ENCODE measurements around the gene FBLN1. TPM values are rescaled to one million over a fixed set of nuclear protein-coding genes. Genes with fewer than 3 reads are reported as not detected.

The FBLN1 gene
- total RNA-seq, 1 donor from 2014 or later = 18.2 TPM

GRCh38 chr22:45631140-45631840 is 128.6 kb downstream of the FBLN1 start:
- FAIRE-seq (no peak), DNase-seq (ENCODE audit: low read depth) (no peak)
- H3K36me3 ChIP-seq (ENCODE audit: control insufficient read depth, insufficient read depth, low read length) = no peaks in the 10 kb centered on the region
- no peak overlapping the region for H3K4me3 ChIP-seq (ENCODE audit: low read depth, low read length)
- no peak for TF ChIP-seq CTCF (IDR thresholded peaks at IDR 0.05; ENCODE audit: insufficient read depth, low read length, severe bottlenecking)
- peaks cover 3% of the 10 kb centered on the region for H3K27me3 ChIP-seq (ENCODE audit: control insufficient read depth, insufficient read depth, low read length)

GRCh38 chr22:45631841-45632238 is 129.2 kb downstream of the FBLN1 start:
- Histone ChIP-seq H3K4me3 (ENCODE audit: low read depth, low read length) (no peak overlapping the region), H3K27me3 (ENCODE audit: control insufficient read depth, insufficient read depth, low read length) (peaks cover 3% of the 10 kb centered on the region), H3K36me3 (ENCODE audit: control insufficient read depth, insufficient read depth, low read length) (no peaks in the 10 kb centered on the region)
- TF ChIP-seq CTCF (IDR thresholded peaks at IDR 0.05; ENCODE audit: insufficient read depth, low read length, severe bottlenecking) = no peak
- DNase-seq (ENCODE audit: low read depth) (no peak), FAIRE-seq (no peak)

GRCh38 chr22:45632791-45633515 is 130.3 kb downstream of the FBLN1 start:
- DNase-seq (ENCODE audit: low read depth) (no peak), FAIRE-seq (no peak)
- TF ChIP-seq CTCF (IDR thresholded peaks at IDR 0.05; ENCODE audit: insufficient read depth, low read length, severe bottlenecking) = no peak
- no peak overlapping the region for H3K4me3 ChIP-seq (ENCODE audit: low read depth, low read length)
- H3K27me3 ChIP-seq (ENCODE audit: control insufficient read depth, insufficient read depth, low read length) = peaks cover 3% of the 10 kb centered on the region
- H3K36me3 ChIP-seq (ENCODE audit: control insufficient read depth, insufficient read depth, low read length) = no peaks in the 10 kb centered on the region

DNA sequence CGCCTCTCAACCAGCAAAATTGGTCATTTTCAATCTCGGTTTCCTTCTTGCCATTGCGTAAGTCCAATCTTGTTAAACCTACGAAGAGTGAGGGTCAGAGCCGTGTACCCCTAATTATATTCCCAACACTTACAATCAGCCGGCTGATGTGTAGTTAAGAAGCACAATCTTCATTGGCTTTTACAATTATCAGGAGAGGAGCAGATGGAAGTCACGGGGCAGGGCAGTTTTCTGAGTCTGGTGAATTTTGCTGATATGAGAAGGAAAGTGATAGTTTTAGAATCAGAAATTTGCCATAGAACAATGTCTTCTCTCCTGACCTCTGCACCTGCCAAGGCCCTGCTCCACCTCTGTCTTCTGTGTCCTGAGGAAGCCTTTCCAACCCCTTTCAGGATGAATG is 134.0 kb downstream of the FBLN1 start:
- H3K36me3 ChIP-seq (ENCODE audit: control insufficient read depth, insufficient read depth, low read length) = no peaks in the 10 kb centered on the region
- H3K27me3 ChIP-seq (ENCODE audit: control insufficient read depth, insufficient read depth, low read length) = peaks cover 3% of the 10 kb centered on the region
- no peak for TF ChIP-seq CTCF (IDR thresholded peaks at IDR 0.05; ENCODE audit: insufficient read depth, low read length, severe bottlenecking)
- DNase-seq (ENCODE audit: low read depth) (no peak), FAIRE-seq (no peak)
- no peak overlapping the region for H3K4me3 ChIP-seq (ENCODE audit: low read depth, low read length)

DNA sequence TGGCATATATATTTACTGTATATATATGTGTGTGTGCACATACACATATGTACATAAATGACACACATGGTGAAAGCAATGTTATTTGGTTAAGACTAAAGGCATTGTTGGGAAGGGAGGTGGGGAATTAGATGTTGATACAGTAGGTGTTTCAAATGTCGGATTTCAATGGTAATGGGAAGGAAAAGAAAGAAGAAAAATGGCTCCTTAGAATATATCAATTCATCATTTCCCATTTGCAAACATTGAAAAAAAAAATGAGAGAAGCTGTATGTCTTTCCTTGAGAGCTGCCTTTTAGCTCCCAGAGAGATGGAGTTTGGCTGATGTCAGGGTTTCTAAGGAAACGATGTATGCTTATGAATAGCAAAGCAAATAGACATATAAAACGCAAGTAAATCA is 135.5 kb downstream of the FBLN1 start:
- H3K36me3 ChIP-seq (ENCODE audit: control insufficient read depth, insufficient read depth, low read length) = no peaks in the 10 kb centered on the region
- FAIRE-seq (no peak), DNase-seq (ENCODE audit: low read depth) (no peak)
- no peak for TF ChIP-seq CTCF (IDR thresholded peaks at IDR 0.05; ENCODE audit: insufficient read depth, low read length, severe bottlenecking)
- H3K27me3 ChIP-seq (ENCODE audit: control insufficient read depth, insufficient read depth, low read length) = no peaks in the 10 kb centered on the region
- no peak overlapping the region for H3K4me3 ChIP-seq (ENCODE audit: low read depth, low read length)
